Common myeloid progenitor, CD34-positive (primary cell): ENCODE measurements around the gene CWC15. TPM values are rescaled to one million over a fixed set of nuclear protein-coding genes. Genes with fewer than 3 reads are reported as not detected.
"Not testable (repeated sequence)": the region's sequence is repeated elsewhere in the genome, so short reads cannot be mapped to it uniquely, and the experiment has no call there.

Source experiments
- CTCF ChIA-PET: fragments of 350-600 bp; sonication (Branson Sonifier 250); formaldehyde crosslinking; loops from one replicate; lab custom pipeline; 2021; ENCODE audit warnings: antibody characterized with exemption; lab: Charles Lee
- POLR2A ChIA-PET: fragments of 350-600 bp; sonication (Branson Sonifier 250); formaldehyde crosslinking; loops from one replicate; lab custom pipeline; 2021; ENCODE audit warnings: antibody characterized with exemption; lab: Charles Lee
- DNase-seq, 3 donors: peaks; one replicate each; pipeline versions ENCODE4 v3.0.0 to v3.0.0-alpha.2; 2013
- H3K27ac ChIP-seq, 2 experiments: 1 replicate in 1 of 2; 2 replicates in 1 of 2; pipeline ENCODE4 v1.7.0; 2013; ENCODE audit warnings: inconsistent platforms in 2 of 2, low read length in 2 of 2, mild to moderate bottlenecking in 2 of 2, low read depth in 1 of 2, moderate library complexity in 1 of 2; ENCODE audit not compliant: severe bottlenecking in 2 of 2, insufficient read depth in 1 of 2, poor library complexity in 1 of 2
- H3K27me3 ChIP-seq, 5 experiments: replicated peaks in 2 of 5; 1 replicate in 3 of 5; 2 replicates in 2 of 5; pipeline versions ENCODE4 v1.6.1 to v1.7.0; 2013; ENCODE audit warnings: low read length in 4 of 5, mild to moderate bottlenecking in 2 of 5, moderate library complexity in 2 of 5, inconsistent platforms in 1 of 5; ENCODE audit not compliant: insufficient read depth in 5 of 5, control insufficient read depth in 4 of 5
- H3K36me3 ChIP-seq, 4 experiments: 1 replicate in 2 of 4; 2 replicates in 2 of 4; pipeline versions ENCODE4 v1.6.1 to v1.7.0; 2013; ENCODE audit warnings: low read length in 3 of 4, control low read depth in 1 of 4, mild to moderate bottlenecking in 1 of 4; ENCODE audit not compliant: control insufficient read depth in 4 of 4, insufficient read depth in 4 of 4
- H3K4me1 ChIP-seq, 4 experiments: 1 replicate in 3 of 4; 2 replicates in 1 of 4; pipeline versions ENCODE4 v1.6.1 to v1.7.1; 2013; ENCODE audit warnings: low read length in 3 of 4, mild to moderate bottlenecking in 3 of 4, control low read depth in 1 of 4, inconsistent platforms in 1 of 4, moderate library complexity in 1 of 4; ENCODE audit not compliant: control insufficient read depth in 4 of 4, insufficient read depth in 4 of 4; ENCODE audit errors: control extremely low read depth in 1 of 4
- H3K4me3 ChIP-seq, 7 experiments: 1 replicate in 4 of 7; 2 replicates in 3 of 7; pipeline versions ENCODE4 v1.5.1 to v1.7.0; 2013; ENCODE audit warnings: mild to moderate bottlenecking in 7 of 7, low read length in 6 of 7, moderate library complexity in 6 of 7, inconsistent platforms in 2 of 7, low read depth in 2 of 7, control low read depth in 1 of 7; ENCODE audit not compliant: insufficient read depth in 4 of 7, control insufficient read depth in 1 of 7; ENCODE audit errors: extremely low read depth in 1 of 7
- H3K9me3 ChIP-seq, 5 experiments: 1 replicate in 4 of 5; 2 replicates in 1 of 5; pipeline versions ENCODE4 v1.6.1 to v1.7.1; 2013; ENCODE audit warnings: low read length in 4 of 5, mild to moderate bottlenecking in 2 of 5, inconsistent platforms in 1 of 5, low read depth in 1 of 5, moderate library complexity in 1 of 5; ENCODE audit not compliant: control insufficient read depth in 4 of 5, insufficient read depth in 2 of 5; ENCODE audit errors: control extremely low read depth in 1 of 5
- WGBS: methylation state at CpG from one replicate; pipeline ENCODE4 v1.1.5; 2013; ENCODE audit not compliant: insufficient coverage; 5-methylcytosine and 5-hydroxymethylcytosine counted together
- polyA plus RNA-seq: library from polyadenylated mRNA; unstranded; fragments of 120-200 nt; gene quantifications from one replicate; pipeline ENCODE4 v1.2.1, GENCODE V29; 2013

The CWC15 gene
- polyA plus RNA-seq: 69.4 TPM

GRCh38 chr11:94973099-94973968, at the start of gene CWC15, which contains the start of gene KDM4D:
TSS of gene CWC15 (minus strand) at chr11:94973556. CDS start at chr11:94972185, 1,371 bp downstream.
TSS of gene KDM4D (plus strand) at chr11:94973709. CDS start at chr11:94997373, 23,664 bp downstream.
- Histone ChIP-seq H3K4me3 (peak within 1 kb of the TSS; percentile 89 to 99 (median 95)), H3K36me3 (peaks cover 14 to 32% (median 23%) of the 10 kb centered on the region in 4 experiments), H3K9me3 (no peaks in the 10 kb centered on the region), H3K4me1 (peaks cover 6 to 15% (median 9%) of the 10 kb centered on the region in 4 experiments), H3K27me3 (no peaks in the 10 kb centered on the region), H3K27ac (peak within 1 kb of the TSS; percentile 75 to 89)
- DNase-seq: peak; percentile 93 to 97 (median 97)
- ChIA-PET CTCF (no interaction called here), POLR2A (interaction anchor here (0.6 to 0.8 kb wide), 3 partner anchors 12 to 212 kb away, joined by 3 to 4 read pairs (median 3); no protein-coding TSS in a partner anchor)
- WGBS: 0% methylated on average over 46 of the region's 66 CpGs

- H3K9me3 ChIP-seq, H3K27me3 ChIP-seq, H3K36me3 ChIP-seq, DNase-seq, POLR2A ChIA-PET, H3K4me1 ChIP-seq, H3K27ac ChIP-seq, CTCF ChIA-PET, H3K4me3 ChIP-seq: not testable (repeated sequence)
- WGBS: 98% methylated on average over 5 of the region's 5 CpGs
Observed at GRCh38 chr11:95021468-95021867, 48.1 kb upstream of the CWC15 start.

- Histone ChIP-seq H3K4me3 (no peak overlapping the region), H3K27ac (no peak overlapping the region), H3K4me1 (no peaks in the 10 kb centered on the region), H3K36me3 (no peaks in the 10 kb centered on the region), H3K9me3 (no peaks in the 10 kb centered on the region), H3K27me3 (no peaks in the 10 kb centered on the region)
- ChIA-PET POLR2A (no interaction called here), CTCF (interaction anchor here (1.0 kb wide), 1 partner anchor 120 kb away, joined by 4 read pairs; no protein-coding TSS in a partner anchor)
- WGBS: no CpG with 5 or more reads among the region's 2 CpGs
- DNase-seq: no peak
Observed at GRCh38 chr11:95016139-95016538, 42.8 kb upstream of the CWC15 start.

GRCh38 chr11:95014184-95014821, 40.9 kb upstream of the CWC15 start:
- no peaks in the 10 kb centered on the region for H3K36me3 ChIP-seq
- DNase-seq: no peak
- H3K4me3 ChIP-seq: no peak overlapping the region
- no peaks in the 10 kb centered on the region for H3K9me3 ChIP-seq
- no peak overlapping the region for H3K27ac ChIP-seq
- ChIA-PET CTCF (no interaction called here), POLR2A (no interaction called here)
- 98% methylated on average over 10 of the region's 12 CpGs for WGBS
- no peaks in the 10 kb centered on the region for H3K27me3 ChIP-seq
- H3K4me1 ChIP-seq: no peaks in the 10 kb centered on the region

- no peak for DNase-seq
- H3K4me3 ChIP-seq: no peak overlapping the region
- no peaks in the 10 kb centered on the region for H3K36me3 ChIP-seq
- no peak overlapping the region for H3K27ac ChIP-seq
- no peaks in the 10 kb centered on the region for H3K27me3 ChIP-seq
- no peaks in the 10 kb centered on the region for H3K9me3 ChIP-seq
- POLR2A ChIA-PET: no interaction called here
- no peaks in the 10 kb centered on the region for H3K4me1 ChIP-seq
- CTCF ChIA-PET: no interaction called here
Observed at GRCh38 chr11:95011376-95011775, 38.0 kb upstream of the CWC15 start.

GRCh38 chr11:95005642-95006041, 32.3 kb upstream of the CWC15 start:
- no peaks in the 10 kb centered on the region for H3K36me3 ChIP-seq
- no peaks in the 10 kb centered on the region for H3K9me3 ChIP-seq
- CTCF ChIA-PET: no interaction called here
- H3K27me3 ChIP-seq: no peaks in the 10 kb centered on the region
- DNase-seq: no peak
- POLR2A ChIA-PET: no interaction called here
- no peak overlapping the region for H3K27ac ChIP-seq
- no CpG with 5 or more reads among the region's 1 CpG for WGBS
- no peak overlapping the region for H3K4me3 ChIP-seq
- H3K4me1 ChIP-seq: no peaks in the 10 kb centered on the region

GRCh38 chr11:95003716-95004115, 30.4 kb upstream of the CWC15 start:
- no peaks in the 10 kb centered on the region for H3K36me3 ChIP-seq
- no peak overlapping the region for H3K27ac ChIP-seq
- H3K4me1 ChIP-seq: no peaks in the 10 kb centered on the region
- POLR2A ChIA-PET: no interaction called here
- CTCF ChIA-PET: no interaction called here
- no peaks in the 10 kb centered on the region for H3K27me3 ChIP-seq
- DNase-seq: no peak
- H3K4me3 ChIP-seq: no peak overlapping the region
- H3K9me3 ChIP-seq: no peaks in the 10 kb centered on the region
